ENCODE results near the gene CHST11.

CHST11 gene

DNA sequence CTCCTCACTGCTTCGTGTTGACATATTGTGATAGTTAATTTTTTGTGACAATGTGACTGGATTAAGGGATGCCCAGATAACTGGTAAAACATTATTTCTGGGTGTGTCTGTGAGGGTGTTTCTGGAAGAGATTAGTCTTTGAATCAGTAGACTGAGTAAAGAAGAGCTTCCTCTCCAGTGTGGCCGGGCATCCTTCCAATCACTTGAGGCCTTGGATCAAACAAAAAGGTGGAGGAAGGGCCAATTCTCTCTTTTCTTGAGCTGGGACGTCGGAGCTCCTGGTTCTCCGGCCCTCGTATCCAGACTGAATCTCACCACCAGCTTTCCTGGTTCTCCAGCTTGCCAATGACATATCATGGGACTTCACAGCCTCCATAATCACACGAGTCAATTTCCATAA lies 240.4 kb downstream of the CHST11 start:
- Histone ChIP-seq H3K4me3 (ENCODE audit: insufficient read depth, low read length, poor library complexity, severe bottlenecking) (no peak overlapping the region), H3K9me2 (replicated peaks; ENCODE audit: insufficient read depth, low read length) (no peaks in the 10 kb centered on the region), H2AFZ (ENCODE audit: low read depth, low read length, severe bottlenecking) (no peak overlapping the region), H3F3A (ENCODE audit: insufficient read depth) (no peaks in the 10 kb centered on the region), H3K9me3 (ENCODE audit: insufficient read depth, low read length) (no peaks in the 10 kb centered on the region), H3K9ac (ENCODE audit: low read length) (no peak overlapping the region), H3K27ac (ENCODE audit: low read depth, low read length) (no peak overlapping the region), H4K20me1 (ENCODE audit: low read depth, low read length) (no peaks in the 10 kb centered on the region), H3K27me3 (ENCODE audit: low read length) (no peaks in the 10 kb centered on the region), H3K79me2 (ENCODE audit: insufficient read depth, low read length) (no peaks in the 10 kb centered on the region), H3K36me3 (ENCODE audit: low read length) (no peaks in the 10 kb centered on the region), H3K4me2 (ENCODE audit: low read depth, low read length, poor library complexity, severe bottlenecking) (no peak overlapping the region)
- TF ChIP-seq, protein P1, sequence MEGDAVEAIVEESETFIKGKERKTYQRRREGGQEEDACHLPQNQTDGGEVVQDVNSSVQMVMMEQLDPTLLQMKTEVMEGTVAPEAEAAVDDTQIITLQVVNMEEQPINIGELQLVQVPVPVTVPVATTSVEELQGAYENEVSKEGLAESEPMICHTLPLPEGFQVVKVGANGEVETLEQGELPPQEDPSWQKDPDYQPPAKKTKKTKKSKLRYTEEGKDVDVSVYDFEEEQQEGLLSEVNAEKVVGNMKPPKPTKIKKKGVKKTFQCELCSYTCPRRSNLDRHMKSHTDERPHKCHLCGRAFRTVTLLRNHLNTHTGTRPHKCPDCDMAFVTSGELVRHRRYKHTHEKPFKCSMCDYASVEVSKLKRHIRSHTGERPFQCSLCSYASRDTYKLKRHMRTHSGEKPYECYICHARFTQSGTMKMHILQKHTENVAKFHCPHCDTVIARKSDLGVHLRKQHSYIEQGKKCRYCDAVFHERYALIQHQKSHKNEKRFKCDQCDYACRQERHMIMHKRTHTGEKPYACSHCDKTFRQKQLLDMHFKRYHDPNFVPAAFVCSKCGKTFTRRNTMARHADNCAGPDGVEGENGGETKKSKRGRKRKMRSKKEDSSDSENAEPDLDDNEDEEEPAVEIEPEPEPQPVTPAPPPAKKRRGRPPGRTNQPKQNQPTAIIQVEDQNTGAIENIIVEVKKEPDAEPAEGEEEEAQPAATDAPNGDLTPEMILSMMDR (IDR thresholded peaks at IDR 0.05; ENCODE audit: insufficient read depth, low read length, poor library complexity, severe bottlenecking), result no peak
- TF ChIP-seq EZH2phosphoT487 (conservative IDR thresholded peaks at IDR 0.05; ENCODE audit: low read length), result no peak

DNA sequence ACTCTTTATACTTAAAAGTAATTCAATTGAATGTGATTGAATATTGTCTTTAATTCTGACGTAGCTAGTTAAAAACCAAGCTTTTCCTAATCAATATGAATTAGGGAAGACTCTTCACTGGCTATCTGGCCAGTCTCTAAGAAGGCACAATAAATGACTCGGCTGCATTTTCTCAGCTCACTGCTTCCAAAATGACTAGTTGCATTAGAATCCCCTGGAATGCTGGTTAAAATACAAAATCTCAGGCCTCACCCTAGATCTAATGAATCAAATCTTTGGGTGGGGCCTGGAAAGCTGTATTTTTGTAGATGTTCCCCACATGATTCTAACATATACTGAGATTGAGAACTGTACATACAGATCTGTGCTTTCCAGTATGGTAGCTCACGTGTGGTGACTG lies 242.1 kb downstream of the CHST11 start:
- no peaks in the 10 kb centered on the region for H3F3A ChIP-seq (ENCODE audit: insufficient read depth)
- no peak overlapping the region for H3K4me3 ChIP-seq (ENCODE audit: insufficient read depth, low read length, poor library complexity, severe bottlenecking)
- no peak overlapping the region for H3K9ac ChIP-seq (ENCODE audit: low read length)
- H3K36me3 ChIP-seq (ENCODE audit: low read length), result no peaks in the 10 kb centered on the region
- no peaks in the 10 kb centered on the region for H3K9me3 ChIP-seq (ENCODE audit: insufficient read depth, low read length)
- no peak for TF ChIP-seq EZH2phosphoT487 (conservative IDR thresholded peaks at IDR 0.05; ENCODE audit: low read length)
- TF ChIP-seq, protein P1 (IDR thresholded peaks at IDR 0.05; ENCODE audit: insufficient read depth, low read length, poor library complexity, severe bottlenecking), result no peak
- no peaks in the 10 kb centered on the region for H3K79me2 ChIP-seq (ENCODE audit: insufficient read depth, low read length)
- no peak overlapping the region for H3K27ac ChIP-seq (ENCODE audit: low read depth, low read length)
- no peaks in the 10 kb centered on the region for H4K20me1 ChIP-seq (ENCODE audit: low read depth, low read length)
- H2AFZ ChIP-seq (ENCODE audit: low read depth, low read length, severe bottlenecking), result no peak overlapping the region
- H3K27me3 ChIP-seq (ENCODE audit: low read length), result no peaks in the 10 kb centered on the region
- no peak overlapping the region for H3K4me2 ChIP-seq (ENCODE audit: low read depth, low read length, poor library complexity, severe bottlenecking)
- no peaks in the 10 kb centered on the region for H3K9me2 ChIP-seq (replicated peaks; ENCODE audit: insufficient read depth, low read length)

DNA sequence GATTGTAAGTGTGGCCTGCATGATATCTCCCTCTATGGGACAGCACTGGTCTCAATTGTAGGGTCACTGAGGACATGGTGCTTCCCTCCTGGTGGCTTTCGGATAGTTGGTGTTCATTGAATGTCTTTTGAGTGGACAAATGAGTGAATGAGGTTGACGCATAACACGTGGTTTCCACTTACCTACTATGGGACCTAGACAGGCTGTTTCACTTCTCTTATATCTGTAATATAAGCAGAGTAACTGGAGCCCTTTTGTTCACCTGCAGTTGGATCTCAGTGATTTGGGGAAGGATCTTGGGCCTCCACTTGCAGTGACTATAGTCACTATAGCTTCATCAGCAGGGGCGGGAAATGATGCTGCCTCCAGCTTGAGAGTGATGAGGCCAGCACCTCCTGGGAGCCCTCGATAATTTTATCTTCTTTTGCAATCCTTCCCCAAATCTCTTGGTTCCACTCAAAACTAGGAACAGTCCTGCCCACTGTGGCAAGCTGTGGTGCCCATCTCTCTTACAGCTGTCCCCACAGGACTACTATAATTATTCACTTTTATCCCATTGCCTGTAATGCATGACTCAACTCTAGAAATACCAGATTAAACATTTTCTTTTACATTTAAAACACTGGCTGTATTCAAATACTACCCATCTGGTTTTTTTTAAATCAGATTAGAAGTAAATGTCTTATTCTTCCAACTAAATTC lies 242.9 kb downstream of the CHST11 start:
- H3K36me3 ChIP-seq (ENCODE audit: low read length), result no peaks in the 10 kb centered on the region
- TF ChIP-seq, protein P1 (IDR thresholded peaks at IDR 0.05; ENCODE audit: insufficient read depth, low read length, poor library complexity, severe bottlenecking), result no peak
- TF ChIP-seq EZH2phosphoT487 (conservative IDR thresholded peaks at IDR 0.05; ENCODE audit: low read length), result no peak
- H2AFZ ChIP-seq (ENCODE audit: low read depth, low read length, severe bottlenecking), result no peak overlapping the region
- no peaks in the 10 kb centered on the region for H3K9me3 ChIP-seq (ENCODE audit: insufficient read depth, low read length)
- no peaks in the 10 kb centered on the region for H3F3A ChIP-seq (ENCODE audit: insufficient read depth)
- no peaks in the 10 kb centered on the region for H3K9me2 ChIP-seq (replicated peaks; ENCODE audit: insufficient read depth, low read length)
- H3K27ac ChIP-seq (ENCODE audit: low read depth, low read length), result no peak overlapping the region
- H3K4me3 ChIP-seq (ENCODE audit: insufficient read depth, low read length, poor library complexity, severe bottlenecking), result no peak overlapping the region
- H4K20me1 ChIP-seq (ENCODE audit: low read depth, low read length), result no peaks in the 10 kb centered on the region
- H3K27me3 ChIP-seq (ENCODE audit: low read length), result no peaks in the 10 kb centered on the region
- no peaks in the 10 kb centered on the region for H3K79me2 ChIP-seq (ENCODE audit: insufficient read depth, low read length)
- H3K9ac ChIP-seq (ENCODE audit: low read length), result no peak overlapping the region
- H3K4me2 ChIP-seq (ENCODE audit: low read depth, low read length, poor library complexity, severe bottlenecking), result no peak overlapping the region
